Mucosa of gallbladder (tissue), 1 donor: ENCODE measurements around the gene GAPDHS. TPM values are rescaled to one million over a fixed set of nuclear protein-coding genes. Genes with fewer than 3 reads are reported as not detected.

Experiments used
- DNase-seq: peaks from one replicate; pipeline ENCODE4 v3.0.0-alpha.2; 2020; ENCODE audit warnings: low spot score
- total RNA-seq: library from RNA; stranded (reverse); gene quantifications from one replicate; pipeline ENCODE4 v1.2.1, GENCODE V29; 2021
- donor health status: DM: no; HTN: no; CAD: no.

Gene GAPDHS
- total RNA-seq = not detected

DNA sequence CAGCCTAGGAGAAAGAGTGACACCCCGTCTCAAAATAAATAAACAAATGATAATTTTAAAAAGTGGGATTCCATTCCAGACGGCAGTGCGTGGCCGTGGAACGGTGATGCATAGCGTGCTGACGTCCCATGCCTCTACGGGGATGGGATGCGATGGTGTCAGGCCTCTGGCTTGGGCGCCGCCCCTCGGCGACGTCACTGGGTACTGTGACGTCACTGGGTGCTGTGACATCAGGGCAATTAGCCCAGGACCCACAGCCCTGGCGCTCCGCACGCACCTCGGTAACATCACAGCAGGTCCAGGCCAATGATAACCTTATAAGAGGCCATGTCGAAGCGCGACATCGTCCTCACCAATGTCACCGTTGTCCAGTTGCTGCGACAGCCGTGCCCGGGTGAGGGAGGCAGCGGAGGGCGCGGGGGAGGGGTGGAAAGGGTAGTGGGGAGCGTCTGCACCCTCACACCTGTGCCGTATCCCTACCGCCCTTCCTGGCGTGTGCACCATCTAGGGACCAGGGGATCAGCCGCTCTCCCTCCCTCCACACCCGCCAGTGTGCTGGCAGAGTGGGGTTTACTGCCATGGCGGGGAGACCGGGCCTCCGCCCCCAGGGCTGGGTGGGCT, at the start of gene GAPDHS:
TSS of gene GAPDHS (plus strand) at position 256 of the 621 bp plus-strand sequence. CDS start at position 328, 72 bp downstream.
- DNase-seq = no peak

DNA sequence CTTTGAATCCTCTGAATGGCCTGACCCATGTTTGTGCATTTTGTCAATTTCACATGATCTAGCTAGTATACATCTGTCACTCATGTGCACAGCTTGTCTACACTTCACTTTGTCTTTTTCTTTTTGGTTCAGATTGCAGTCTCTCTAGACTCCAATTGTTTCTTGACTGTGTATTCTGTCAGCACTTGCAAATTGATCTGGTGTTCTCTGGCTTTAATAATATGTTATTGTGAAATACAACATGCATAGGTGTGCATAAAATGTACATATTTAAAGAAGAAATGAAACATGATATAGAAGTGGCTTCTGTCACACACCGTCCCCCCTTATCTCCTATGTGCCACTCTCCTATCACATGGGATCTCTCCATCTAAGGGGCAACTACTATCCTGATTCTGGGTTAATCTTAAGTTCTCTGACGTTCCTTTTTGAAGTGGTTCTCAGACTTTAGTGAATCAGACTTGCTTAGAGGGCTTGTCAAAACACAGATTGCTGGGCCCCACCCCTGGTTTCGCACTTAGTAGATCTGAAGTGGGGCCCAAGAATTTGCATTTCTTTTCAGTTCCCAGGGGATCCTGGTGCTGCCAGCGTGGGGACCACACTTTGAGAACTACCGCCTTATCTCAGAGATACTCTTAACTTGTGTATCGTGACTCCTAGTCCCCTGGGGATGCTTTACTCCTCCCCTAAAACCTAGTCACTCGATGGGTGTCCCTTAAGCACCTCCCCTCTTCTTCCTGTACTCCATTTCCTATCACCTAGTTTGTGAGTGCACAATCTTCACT, 48.8 kb upstream of the GAPDHS start:
- no peak for DNase-seq

DNA sequence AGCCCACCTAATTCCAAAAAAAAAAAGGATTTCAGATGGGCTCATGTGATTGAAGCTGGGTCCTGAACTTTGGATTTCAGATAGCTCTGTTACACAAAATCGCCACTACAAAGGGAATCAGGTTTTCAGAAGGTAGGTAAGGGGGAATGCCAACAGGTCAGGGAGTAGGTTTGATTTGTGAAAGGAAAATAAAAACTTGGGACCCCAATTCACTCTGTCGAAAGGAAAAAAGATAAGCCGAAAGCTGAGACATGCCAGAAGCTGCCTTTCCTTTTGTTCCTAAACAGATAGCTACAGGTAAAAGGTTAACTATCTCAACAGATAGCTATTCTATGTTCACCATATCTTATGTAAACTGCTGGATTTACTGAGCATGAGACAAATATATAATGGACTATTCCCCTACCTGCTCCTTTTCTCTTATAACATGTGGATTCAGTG, 47.0 kb upstream of the GAPDHS start:
- no peak for DNase-seq

- no peak for DNase-seq
Observed at GRCh38 chr19:35487656-35488182, 45.5 kb upstream of the GAPDHS start.

GRCh38 chr19:35488677-35489076, 44.6 kb upstream of the GAPDHS start:
- DNase-seq = no peak

DNA sequence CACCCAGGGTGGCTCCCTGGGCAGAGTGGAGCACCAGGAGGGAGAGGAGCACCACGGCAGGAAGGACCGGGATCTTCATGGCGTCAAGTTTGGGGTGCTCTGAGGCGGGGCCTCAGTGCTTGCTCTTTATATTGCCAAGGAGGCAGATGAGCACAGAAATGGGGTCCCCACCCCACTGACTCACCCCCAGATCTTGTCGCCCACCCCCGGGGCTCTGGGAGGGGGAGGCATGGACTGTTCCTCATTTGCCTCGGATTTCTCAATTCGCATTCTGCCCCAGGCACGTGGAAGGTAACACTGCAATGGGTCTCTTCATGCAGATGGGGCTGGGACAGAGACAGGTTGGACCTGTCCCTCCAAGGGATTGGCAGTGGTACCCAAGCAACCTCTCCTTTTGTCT, 42.9 kb upstream of the GAPDHS start, which contains the start of gene KRTDAP:
TSS of gene KRTDAP (minus strand) at position 101 of the 400 bp plus-strand sequence. CDS start at position 79, 22 bp downstream.
- no peak for DNase-seq

DNA sequence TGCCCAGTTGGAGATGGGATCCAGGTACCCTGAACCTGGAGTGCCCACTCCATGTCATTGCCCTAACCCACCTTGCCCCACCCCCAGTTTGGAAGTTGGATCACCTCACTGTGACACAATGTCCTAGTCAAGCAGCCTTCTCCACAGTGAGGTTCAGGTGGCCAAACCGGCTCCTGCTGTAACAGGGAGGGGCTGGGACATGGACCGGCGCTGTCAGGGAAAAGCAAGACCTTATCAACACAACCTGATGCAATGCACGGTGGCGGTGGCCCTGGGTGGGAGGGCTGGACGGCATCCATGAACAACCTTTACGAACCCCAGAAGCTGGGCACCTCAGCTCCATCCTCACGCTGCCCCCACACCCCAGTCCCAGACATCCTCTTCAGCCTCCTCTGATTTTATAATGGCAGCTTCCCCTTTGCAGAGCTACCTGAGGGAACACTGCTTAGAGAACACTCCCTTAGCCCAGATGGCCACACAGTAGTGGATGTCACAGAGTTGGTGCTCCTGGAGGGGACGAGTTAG, 41.4 kb upstream of the GAPDHS start:
- DNase-seq = no peak

- DNase-seq = no peak
Observed at GRCh38 chr19:35493971-35494370, 39.3 kb upstream of the GAPDHS start.

DNA sequence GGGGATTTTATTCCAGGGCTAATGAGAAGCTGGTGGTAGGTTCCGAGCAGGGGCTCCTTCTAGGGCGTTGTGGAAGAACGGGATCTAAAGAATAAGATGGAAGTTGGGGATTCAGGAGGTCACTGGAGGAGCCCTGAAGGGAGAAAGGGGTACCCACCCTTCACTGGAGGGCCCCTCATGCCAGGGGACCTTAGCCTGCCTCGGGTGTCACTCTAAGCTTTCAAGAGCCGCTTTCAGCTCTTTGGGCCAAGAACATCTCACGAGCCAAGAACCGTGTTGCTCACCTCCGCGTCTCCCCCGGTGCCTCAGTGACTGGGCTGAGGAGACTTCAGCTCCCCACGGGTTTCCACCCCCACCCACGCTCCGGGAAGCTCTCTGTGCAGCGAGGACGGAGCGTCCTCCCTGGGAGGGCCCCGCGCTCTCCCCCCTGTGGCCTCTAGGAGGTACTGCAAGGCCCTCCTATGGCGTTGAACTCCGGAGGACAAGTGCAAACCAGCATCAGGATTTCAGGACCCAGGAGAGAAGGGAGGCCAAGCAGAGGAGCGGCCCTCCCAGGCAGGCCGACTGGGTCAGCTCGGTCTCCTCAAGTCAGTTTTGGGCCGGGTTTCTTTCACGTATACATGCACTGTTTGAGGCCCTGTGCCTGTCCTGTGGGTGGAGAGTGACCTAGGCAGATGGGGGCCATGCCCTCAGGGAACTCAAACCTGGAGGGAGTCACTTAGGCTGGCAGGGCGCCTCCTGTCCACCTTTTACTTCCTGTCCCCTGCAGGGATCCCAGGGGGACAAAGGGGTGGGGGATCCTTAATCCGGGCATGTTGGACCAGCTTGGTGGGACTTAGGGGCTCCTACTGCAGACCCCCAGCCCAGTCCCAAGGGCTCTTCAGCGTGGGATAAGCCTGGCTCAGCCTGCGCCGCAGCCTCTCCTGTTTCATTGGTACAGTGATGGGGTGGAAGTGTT, 37.9 kb upstream of the GAPDHS start:
- peak; percentile 28 for DNase-seq

DNA sequence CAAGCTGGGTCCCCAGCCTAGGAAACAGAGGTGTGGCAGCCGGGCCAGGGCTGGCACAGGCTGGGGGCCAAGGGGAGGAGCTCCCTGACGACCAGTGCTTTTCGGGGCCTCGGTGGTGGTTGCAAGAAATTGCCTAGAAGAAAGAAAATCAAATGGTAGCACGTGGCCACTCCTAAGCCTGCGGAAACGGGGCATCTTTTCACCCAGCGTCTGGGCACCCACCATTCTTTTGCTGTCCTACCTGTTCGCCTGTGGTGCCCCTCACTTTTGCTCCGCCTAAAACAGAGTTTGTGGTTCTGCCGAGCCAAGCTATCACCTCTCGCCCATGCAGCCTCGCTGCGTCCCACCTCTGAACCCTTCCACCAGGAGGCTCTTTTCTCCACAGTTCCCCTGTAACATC, 35.9 kb upstream of the GAPDHS start:
- no peak for DNase-seq

GRCh38 chr19:35498220-35498619, 35.0 kb upstream of the GAPDHS start:
- DNase-seq = no peak

DNA sequence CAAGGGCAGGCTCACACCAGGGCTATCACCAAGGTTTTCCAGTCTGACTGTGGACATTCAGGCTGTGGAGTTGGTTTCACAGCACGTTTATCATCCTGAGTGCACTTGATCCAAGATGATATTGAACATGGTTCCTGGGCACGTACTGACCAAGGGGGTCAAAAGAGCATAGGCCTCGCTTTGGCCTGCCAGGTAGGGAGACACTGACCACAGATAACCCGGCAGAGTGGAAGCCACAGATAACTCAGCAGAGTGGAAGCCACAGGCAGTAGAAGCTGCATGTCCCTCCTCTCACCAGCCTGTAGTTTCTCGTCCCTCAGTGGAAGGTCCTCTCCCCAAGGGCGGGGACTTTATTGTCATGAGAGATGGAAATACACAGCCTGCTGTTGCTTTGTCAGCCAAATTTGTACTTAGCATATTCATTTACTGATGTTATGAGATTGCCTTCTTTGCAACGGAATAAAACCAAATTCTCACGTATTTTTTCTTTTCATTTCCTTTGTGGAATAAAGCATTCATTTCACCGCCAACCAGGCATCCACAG, 34.2 kb upstream of the GAPDHS start:
- DNase-seq = no peak

- DNase-seq = no peak
Observed at GRCh38 chr19:35500611-35501010, 32.6 kb upstream of the GAPDHS start.

- no peak for DNase-seq
Observed at GRCh38 chr19:35501684-35502083, 31.6 kb upstream of the GAPDHS start.

DNA sequence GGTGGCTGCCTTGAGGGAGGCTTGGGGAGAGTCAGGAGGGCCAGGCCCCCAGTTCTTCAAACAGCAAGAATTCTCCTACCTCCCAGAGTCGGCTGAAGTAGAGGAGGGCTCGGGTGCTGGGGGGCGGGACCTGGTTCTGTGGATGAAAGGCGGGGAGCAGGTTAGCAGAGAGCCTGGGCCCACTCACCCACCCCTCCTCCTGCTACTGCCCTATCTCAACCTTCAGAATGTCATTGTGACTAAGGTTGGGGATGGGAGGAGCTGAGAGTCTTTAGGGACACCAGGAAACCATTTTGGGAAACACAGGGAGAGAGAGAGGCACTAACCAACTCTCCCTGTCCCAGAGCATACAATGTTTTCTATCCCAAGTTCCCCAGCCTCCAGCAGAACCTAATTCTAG, 30.5 kb upstream of the GAPDHS start:
- DNase-seq = no peak

GRCh38 chr19:35506011-35506410, 27.2 kb upstream of the GAPDHS start:
- DNase-seq = no peak

- no peak for DNase-seq
Observed at GRCh38 chr19:35507561-35507960, 25.7 kb upstream of the GAPDHS start.

DNA sequence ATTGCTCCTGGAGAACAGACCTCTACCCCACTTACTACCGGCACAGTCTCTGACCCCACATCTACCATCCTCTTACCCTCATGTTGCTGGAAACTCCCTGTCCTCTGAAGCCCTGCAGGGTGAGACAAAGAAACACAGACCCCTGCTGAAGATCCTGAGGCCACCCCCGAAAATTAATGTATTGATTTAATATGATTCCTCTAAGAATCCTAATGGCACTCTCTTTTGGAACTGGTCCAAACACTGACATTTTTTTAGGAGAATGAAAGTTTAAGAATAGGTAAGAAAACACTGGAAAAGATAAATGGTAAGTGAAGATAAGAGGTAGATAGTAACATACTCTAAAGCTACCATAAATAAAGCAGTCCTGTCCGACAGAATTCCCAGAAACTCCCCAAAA, 25.1 kb upstream of the GAPDHS start:
- DNase-seq = no peak

- DNase-seq = peak; percentile 26
Observed at GRCh38 chr19:35509018-35509652, 24.1 kb upstream of the GAPDHS start.

- DNase-seq = peak; percentile 67
Observed at GRCh38 chr19:35509861-35510625, 23.2 kb upstream of the GAPDHS start.
